IPS-11a (cell line): Measurements from ENCODE around the gene TBC1D9.

Source experiments
- H3K4me3 ChIP-seq: one replicate; pipeline ENCODE4 v1.5.1; 2013; ENCODE audit warnings: low read depth, low read length, control low read depth

The TBC1D9 gene

GRCh38 chr4:140659943-140660700 lies 96.1 kb downstream of the TBC1D9 start:
- H3K4me3 ChIP-seq = no peak overlapping the region

DNA sequence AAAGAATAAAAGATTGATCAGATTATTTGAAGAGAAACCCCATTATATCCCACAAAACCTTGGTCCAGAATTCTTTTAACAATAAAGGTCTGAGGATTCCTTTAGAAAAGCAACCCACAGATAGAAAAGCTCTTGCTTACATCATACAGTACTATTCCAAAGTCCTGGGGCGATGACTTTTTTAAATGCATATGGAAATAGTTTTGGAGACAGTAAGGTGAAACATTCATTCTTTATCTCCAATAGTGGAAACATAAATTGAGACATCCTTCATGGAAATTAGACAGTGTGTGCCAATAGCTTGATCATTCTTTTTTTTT lies 101.7 kb downstream of the TBC1D9 start:
- no peak overlapping the region for H3K4me3 ChIP-seq

DNA sequence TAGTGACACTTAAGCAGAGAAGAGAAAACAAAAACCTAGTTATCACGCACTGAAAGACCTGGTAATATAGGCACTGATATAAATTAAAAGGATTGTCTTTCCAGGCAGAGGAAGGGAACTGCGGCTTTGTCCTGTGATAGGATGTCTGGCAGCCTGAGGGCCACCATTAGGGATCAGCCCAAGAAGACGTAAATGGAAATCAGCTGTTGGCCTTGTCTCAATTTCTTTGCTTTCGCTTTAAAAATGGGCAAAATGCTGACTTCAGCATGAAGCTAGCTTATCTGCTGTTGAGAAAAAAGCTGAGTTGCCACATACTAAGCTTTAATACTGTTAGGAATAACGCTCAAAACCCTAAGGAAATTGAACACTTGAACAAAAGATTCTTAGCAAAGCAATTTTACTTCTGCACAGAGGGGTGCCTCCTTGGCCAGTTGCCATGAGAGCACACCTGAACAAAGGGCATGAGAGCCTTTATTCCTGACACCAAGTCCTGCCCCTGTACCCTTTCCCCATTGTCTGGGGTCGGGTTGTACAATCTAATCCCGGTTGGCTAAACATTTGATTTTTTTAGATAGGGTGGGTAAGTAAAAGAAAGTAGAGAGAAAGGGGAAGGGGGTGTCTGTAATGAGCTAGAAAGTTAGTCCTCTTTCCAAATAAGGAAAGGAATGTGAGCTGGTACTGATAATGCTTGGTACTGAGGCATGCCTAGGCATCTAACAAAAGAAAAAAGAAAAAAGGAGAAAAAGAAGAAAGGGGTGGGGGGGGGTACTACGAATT lies 102.3 kb downstream of the TBC1D9 start:
- no peak overlapping the region for H3K4me3 ChIP-seq

- H3K4me3 ChIP-seq = no peak overlapping the region
These were observed 103.6 kb downstream of the TBC1D9 start for GRCh38 chr4:140652601-140653000.

DNA sequence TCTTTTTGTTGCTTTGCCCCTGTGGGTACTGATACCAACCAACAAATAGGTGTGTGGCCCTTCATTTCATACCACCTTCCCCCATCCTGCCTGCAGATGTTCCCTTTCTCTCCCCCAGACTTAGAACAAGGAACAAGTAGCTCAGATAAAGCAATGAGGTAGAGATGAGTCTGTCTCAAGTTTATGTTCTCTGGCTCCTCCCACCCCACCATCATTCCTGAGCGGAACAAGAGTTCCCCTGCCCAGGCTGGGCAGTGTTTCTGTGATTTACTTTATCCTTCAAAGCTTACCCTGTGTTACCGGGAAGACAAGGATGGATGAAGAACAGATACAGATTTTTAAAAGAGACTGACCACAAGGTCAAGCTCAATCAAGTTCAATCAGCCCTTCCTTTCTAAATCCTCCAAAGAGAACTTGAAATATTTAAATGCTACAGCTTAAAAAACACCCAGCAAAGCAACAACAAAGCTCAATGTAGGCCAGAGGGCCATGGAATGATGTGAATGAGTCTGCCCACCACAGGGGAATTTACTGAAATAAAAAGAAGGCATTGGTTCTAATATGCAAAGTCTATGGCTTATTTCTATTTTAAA lies 107.4 kb downstream of the TBC1D9 start:
- H3K4me3 ChIP-seq = no peak overlapping the region

GRCh38 chr4:140645614-140646412 lies 110.4 kb downstream of the TBC1D9 start:
- no peak overlapping the region for H3K4me3 ChIP-seq

GRCh38 chr4:140645196-140645595 lies 111.0 kb downstream of the TBC1D9 start:
- H3K4me3 ChIP-seq = no peak overlapping the region

- no peak overlapping the region for H3K4me3 ChIP-seq
These were observed 111.6 kb downstream of the TBC1D9 start for GRCh38 chr4:140644470-140645185.

DNA sequence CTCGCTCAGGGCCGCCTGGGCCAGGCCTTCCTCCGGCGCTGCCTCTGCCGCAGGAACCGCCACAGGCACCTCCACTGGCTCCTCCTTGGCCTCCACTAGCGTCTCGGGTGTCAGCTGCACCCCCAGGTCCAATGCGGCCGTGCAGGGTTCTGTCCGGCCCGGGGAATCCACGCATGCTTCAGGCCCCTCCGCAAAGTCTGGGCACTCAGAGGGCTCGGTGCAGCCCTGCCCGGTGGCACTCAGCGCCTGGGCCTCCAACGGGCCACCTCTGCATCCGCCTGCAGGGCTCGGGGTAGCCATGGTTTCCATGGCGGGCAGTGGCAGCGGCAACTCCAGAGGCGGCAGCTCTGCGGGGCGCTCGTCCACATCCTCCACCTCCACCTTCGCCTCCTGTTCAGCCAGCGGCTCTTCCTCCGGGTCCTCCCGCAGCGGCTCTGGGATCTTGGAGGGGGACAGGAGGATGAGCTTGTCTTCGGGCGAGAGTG lies 112.6 kb downstream of the TBC1D9 start:
- H3K4me3 ChIP-seq = no peak overlapping the region

DNA sequence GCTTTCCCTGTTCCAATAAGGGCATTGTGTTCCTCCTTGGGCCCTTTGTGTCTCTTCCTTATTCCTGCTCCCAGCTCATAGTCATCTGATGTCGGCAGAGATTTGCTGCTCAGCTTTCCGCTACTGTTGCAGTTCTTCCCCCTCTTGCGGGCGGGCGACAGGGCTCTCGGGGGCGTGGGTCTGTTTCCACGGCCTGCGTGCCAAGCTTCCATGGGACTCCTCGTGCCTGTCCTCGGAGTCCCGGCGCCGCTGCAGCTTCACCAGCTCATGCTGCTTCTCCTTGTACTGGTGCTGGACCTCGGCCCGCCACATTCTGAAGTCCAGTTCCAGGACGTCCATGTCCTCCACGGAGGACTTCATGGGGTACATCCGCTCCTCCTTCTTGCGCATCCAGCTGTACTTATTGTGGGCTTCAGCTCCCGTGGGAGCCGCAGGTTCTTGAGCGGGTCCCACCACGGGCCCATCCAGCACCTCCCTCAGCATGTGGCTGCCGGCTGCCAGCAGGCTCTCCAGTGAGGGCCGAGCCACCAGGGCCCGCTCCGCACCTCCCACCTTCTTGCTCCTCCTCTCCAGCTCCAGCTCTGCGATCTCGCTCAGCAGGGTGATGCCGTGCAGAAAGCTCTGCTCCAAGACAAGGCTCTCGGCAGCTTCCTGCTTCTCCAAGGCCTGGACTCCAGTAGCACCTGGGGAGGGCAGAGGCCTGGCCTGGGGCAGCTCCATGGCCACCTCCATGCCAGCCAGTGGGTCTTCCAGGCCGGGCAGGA lies 113.3 kb downstream of the TBC1D9 start:
- no peak overlapping the region for H3K4me3 ChIP-seq

- H3K4me3 ChIP-seq = no peak overlapping the region
These were observed 114.3 kb downstream of the TBC1D9 start for GRCh38 chr4:140641789-140642439.

GRCh38 chr4:140641105-140641555 lies 115.1 kb downstream of the TBC1D9 start:
- no peak overlapping the region for H3K4me3 ChIP-seq

DNA sequence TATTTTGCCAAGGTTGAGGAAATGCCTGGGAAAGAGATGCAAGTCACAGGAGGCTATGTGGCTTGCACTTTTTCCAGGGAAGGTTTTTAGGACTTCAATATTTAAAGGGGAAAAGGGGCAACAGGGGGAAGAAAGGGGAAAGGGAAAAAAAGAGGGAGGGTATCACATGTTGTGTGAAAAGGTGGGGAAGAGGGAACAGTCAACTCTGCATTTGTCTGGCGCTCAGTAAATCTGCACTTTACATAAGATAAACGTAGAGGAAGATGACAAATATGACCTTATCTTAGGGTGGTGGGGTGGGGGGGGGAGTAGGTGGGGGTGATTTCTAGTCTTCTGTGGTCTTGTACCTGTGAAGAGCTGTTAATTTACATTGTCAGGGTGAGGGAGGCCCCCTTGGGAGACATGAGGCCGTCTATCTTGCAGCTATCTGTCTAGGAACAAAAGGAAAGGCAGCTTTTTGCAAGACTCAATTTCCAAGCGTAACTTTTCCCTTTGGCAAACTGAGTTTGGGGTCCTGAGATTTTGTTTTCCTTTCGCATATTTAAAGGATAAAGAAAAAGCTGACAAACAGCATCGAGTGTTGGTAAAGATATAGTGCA lies 115.9 kb downstream of the TBC1D9 start:
- H3K4me3 ChIP-seq = no peak overlapping the region

DNA sequence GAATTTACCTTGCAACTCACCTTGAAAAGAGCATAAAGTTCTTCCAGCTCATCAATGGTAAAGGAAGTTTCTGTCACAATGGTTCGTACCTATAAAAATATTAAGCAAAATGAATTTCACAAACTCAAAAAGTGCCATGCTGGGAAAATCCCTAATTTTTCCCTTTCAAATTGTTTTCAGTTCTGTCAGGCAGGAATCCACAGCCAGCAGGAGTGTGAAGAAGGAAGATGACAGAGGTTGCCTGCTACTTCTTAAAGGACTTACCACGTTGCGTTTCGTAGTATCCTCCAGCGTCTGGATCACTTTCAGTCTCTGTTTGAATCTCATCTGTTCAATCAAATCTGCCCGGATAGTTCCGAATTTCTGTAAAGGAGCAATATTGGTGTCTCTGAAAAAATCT lies 117.1 kb downstream of the TBC1D9 start:
- no peak overlapping the region for H3K4me3 ChIP-seq

DNA sequence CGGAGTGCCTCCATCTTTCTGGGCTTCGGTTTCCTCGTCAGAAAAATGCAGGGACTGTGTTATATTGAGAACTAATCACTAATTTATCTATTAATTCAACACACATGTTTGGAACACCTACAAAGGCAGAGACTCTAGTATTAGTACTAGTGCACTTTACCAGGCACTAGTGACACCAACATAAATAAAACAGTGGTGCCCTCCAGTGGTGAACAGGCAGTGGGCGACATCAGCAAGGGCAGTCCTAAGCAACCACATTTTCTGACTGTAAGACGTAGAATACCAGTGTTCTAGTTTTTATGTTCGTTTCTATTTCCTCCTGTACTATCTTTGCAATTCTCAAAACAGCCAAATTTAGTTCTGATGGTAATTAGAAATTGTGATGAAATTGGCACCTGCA lies 118.3 kb downstream of the TBC1D9 start:
- no peak overlapping the region for H3K4me3 ChIP-seq

DNA sequence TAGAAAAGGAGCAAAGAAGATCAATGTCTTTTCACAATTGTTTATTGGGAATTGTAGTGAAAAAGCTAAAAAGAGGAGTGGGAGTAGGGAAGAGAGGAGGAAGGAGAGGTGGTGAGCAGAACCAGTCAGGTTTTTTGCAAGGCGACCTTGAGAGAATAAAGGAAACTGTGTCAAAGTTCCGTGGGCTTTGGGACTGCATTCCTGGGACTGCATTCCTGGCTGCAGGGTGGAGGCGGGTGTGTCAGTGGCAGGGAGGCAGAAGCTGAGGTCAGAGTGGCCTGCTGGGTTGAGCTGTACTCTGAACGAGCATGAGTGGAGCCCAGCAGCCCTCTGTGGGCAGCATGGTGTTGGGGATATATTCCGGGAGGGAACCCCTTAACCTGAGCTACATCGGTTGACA lies 120.6 kb downstream of the TBC1D9 start:
- H3K4me3 ChIP-seq = no peak overlapping the region

DNA sequence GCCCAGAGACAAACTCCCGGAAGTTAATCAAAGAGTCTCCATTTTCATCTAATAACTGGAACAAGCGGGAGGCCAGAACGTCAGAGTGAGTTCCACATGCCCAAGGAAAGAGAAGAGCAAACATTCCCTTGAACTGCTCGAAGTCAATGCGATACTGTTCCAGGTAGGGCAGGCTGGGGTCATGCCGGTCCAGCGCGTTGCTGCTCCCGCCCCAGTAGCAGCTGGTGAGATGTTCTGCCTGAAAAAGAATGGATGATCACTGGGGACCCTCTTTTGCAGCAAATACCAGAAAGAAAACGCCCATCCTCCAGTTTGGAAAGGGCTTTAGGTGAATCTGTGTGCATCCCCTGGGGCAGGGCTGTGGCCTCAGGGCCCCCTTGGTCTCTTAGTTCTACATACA lies 122.2 kb downstream of the TBC1D9 start:
- no peak overlapping the region for H3K4me3 ChIP-seq

GRCh38 chr4:140633124-140633523 lies 123.1 kb downstream of the TBC1D9 start:
- no peak overlapping the region for H3K4me3 ChIP-seq

DNA sequence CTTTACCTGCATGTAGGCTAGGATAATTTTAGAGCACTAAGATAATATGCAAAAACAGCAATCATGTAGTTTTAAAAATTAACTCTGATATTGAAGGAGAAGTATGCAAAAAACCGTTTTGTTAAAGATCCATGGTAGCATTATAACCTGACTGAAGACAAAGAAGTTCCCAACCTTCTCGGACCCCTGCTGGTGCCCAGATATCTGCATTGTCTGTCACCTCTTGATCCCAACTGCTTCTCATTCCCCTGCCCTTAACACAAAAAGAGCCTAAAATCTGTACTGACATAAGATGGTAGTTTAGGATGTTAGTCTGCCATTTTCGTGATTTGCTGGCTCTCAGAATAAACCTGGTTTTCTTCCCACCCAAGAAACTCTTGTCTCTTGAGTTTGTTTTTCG lies 125.9 kb downstream of the TBC1D9 start:
- H3K4me3 ChIP-seq = no peak overlapping the region
